ENCODE measurements around the gene SNAP29. TPM values are rescaled to one million over a fixed set of nuclear protein-coding genes. Genes with fewer than 3 reads are reported as not detected.
"Not testable (repeated sequence)": the region's sequence is repeated elsewhere in the genome, so short reads cannot be mapped to it uniquely, and the experiment has no call there.

SNAP29 gene
- polyA plus RNA-seq, 1 experiment = 45.5 TPM

GRCh38 chr22:20825624-20826023 lies 33.2 kb upstream of the SNAP29 start:
- no peak for DNase-seq (ENCODE audit: low read depth, low spot score)
- no peak overlapping the region for H3K4me3 ChIP-seq (ENCODE audit: low read depth, low read length)
- no peak for TF ChIP-seq CTCF (IDR thresholded peaks at IDR 0.05; ENCODE audit: low read depth, low read length)
- no peaks in the 10 kb centered on the region for H3K27me3 ChIP-seq (ENCODE audit: control insufficient read depth, insufficient read depth, low read length)
- ChIA-PET POLR2A (no interaction called here), CTCF (interaction anchor here (0.9 kb wide), 1 partner anchor 60 kb away, joined by 3 read pairs; no protein-coding TSS in a partner anchor)
- H3K27ac ChIP-seq (ENCODE audit: low read depth, low read length) = no peak overlapping the region
- no peaks in the 10 kb centered on the region for H3K9me3 ChIP-seq (ENCODE audit: control insufficient read depth, insufficient read depth, low read length)

GRCh38 chr22:20826373-20827152 lies 32.2 kb upstream of the SNAP29 start:
- CTCF ChIA-PET = not testable (repeated sequence)

GRCh38 chr22:20829491-20830134 lies 29.2 kb upstream of the SNAP29 start:
- H3K27ac ChIP-seq (ENCODE audit: low read depth, low read length) = no peak overlapping the region
- no peaks in the 10 kb centered on the region for H3K9me3 ChIP-seq (ENCODE audit: control insufficient read depth, insufficient read depth, low read length)
- TF ChIP-seq CTCF (IDR thresholded peaks at IDR 0.05; ENCODE audit: low read depth, low read length) = no peak
- POLR2A ChIA-PET = no interaction called here
- no peak overlapping the region for H3K4me3 ChIP-seq (ENCODE audit: low read depth, low read length)
- no peaks in the 10 kb centered on the region for H3K27me3 ChIP-seq (ENCODE audit: control insufficient read depth, insufficient read depth, low read length)
- CTCF ChIA-PET = interaction anchor here (0.6 kb wide), 1 partner anchor 87 kb away, joined by 3 read pairs; no protein-coding TSS in a partner anchor
- no peak for DNase-seq (ENCODE audit: low read depth, low spot score)

More at GRCh38 chr22:20826373-20827152, 32.2 kb upstream of the SNAP29 start:
- H3K27me3 ChIP-seq (ENCODE audit: control insufficient read depth, insufficient read depth, low read length); H3K4me3 ChIP-seq (ENCODE audit: low read depth, low read length); H3K9me3 ChIP-seq (ENCODE audit: control insufficient read depth, insufficient read depth, low read length); DNase-seq (ENCODE audit: low read depth, low spot score); POLR2A ChIA-PET; H3K27ac ChIP-seq (ENCODE audit: low read depth, low read length): not testable (repeated sequence)

- DNase-seq (ENCODE audit: low read depth, low spot score) = no peak
- no peak for TF ChIP-seq CTCF (IDR thresholded peaks at IDR 0.05; ENCODE audit: low read depth, low read length)
- no peak overlapping the region for H3K4me3 ChIP-seq (ENCODE audit: low read depth, low read length)
- H3K27ac ChIP-seq (ENCODE audit: low read depth, low read length) = no peak overlapping the region
- H3K27me3 ChIP-seq (ENCODE audit: control insufficient read depth, insufficient read depth, low read length) = no peaks in the 10 kb centered on the region
- no peaks in the 10 kb centered on the region for H3K9me3 ChIP-seq (ENCODE audit: control insufficient read depth, insufficient read depth, low read length)
- POLR2A ChIA-PET = no interaction called here
- CTCF ChIA-PET = no interaction called here
Measured at GRCh38 chr22:20833225-20833665, 25.6 kb upstream of the SNAP29 start.

- Histone ChIP-seq H3K27ac (ENCODE audit: low read depth, low read length) (no peak overlapping the region), H3K9me3 (ENCODE audit: control insufficient read depth, insufficient read depth, low read length) (no peaks in the 10 kb centered on the region), H3K27me3 (ENCODE audit: control insufficient read depth, insufficient read depth, low read length) (no peaks in the 10 kb centered on the region), H3K4me3 (ENCODE audit: low read depth, low read length) (no peak overlapping the region)
- no peak for DNase-seq (ENCODE audit: low read depth, low spot score)
- no peak for TF ChIP-seq CTCF (IDR thresholded peaks at IDR 0.05; ENCODE audit: low read depth, low read length)
- POLR2A ChIA-PET = no interaction called here
- CTCF ChIA-PET = interaction anchor here (0.9 kb wide), 1 partner anchor 51 kb away, joined by 3 read pairs; no protein-coding TSS in a partner anchor
Measured at GRCh38 chr22:20834206-20834605, 24.6 kb upstream of the SNAP29 start.

Measured in AG04450 (cell line).